ENCODE measurements around the gene GPRC5A. TPM values are rescaled to one million over a fixed set of nuclear protein-coding genes. Genes with fewer than 3 reads are reported as not detected.
"Not testable (repeated sequence)": the region's sequence is repeated elsewhere in the genome, so short reads cannot be mapped to it uniquely, and the experiment has no call there.

Gene GPRC5A
- total RNA-seq, 1 donor from 2014 or later, result not detected

- intact Hi-C loops (cut with micrococcal nuclease); H3K27me3 Mint-ChIP-seq (ENCODE audit: low read depth); H3K27ac Mint-ChIP-seq; H3K9me3 Mint-ChIP-seq; H3K4me3 Mint-ChIP-seq (ENCODE audit: low read depth); DNase-seq (ENCODE audit: low spot score); H3K4me1 Mint-ChIP-seq (ENCODE audit: low read depth); H3K36me3 Mint-ChIP-seq (ENCODE audit: low read depth): not testable (repeated sequence)
Measured at GRCh38 chr12:12875301-12875700, 16.1 kb upstream of the GPRC5A start.

GRCh38 chr12:12877153-12877768, 14.1 kb upstream of the GPRC5A start:
- Mint-ChIP-seq H3K4me3 (ENCODE audit: low read depth) (no peak overlapping the region), H3K4me1 (ENCODE audit: low read depth) (peaks cover 12% of the 10 kb centered on the region), H3K36me3 (ENCODE audit: low read depth) (no peaks in the 10 kb centered on the region), H3K27ac (no peak overlapping the region), H3K27me3 (ENCODE audit: low read depth) (no peaks in the 10 kb centered on the region), H3K9me3 (no peaks in the 10 kb centered on the region)
- intact Hi-C loops (cut with micrococcal nuclease), result no loop called here
- no peak for DNase-seq (ENCODE audit: low spot score)

- Mint-ChIP-seq H3K27me3 (ENCODE audit: low read depth) (no peaks in the 10 kb centered on the region), H3K4me1 (ENCODE audit: low read depth) (peaks cover 12% of the 10 kb centered on the region), H3K27ac (no peak overlapping the region), H3K36me3 (ENCODE audit: low read depth) (no peaks in the 10 kb centered on the region), H3K4me3 (ENCODE audit: low read depth) (no peak overlapping the region), H3K9me3 (no peaks in the 10 kb centered on the region)
- no peak for DNase-seq (ENCODE audit: low spot score)
- intact Hi-C loops (cut with micrococcal nuclease), result no loop called here
Measured at GRCh38 chr12:12877781-12878455, 13.4 kb upstream of the GPRC5A start.

- no peak overlapping the region for H3K27ac Mint-ChIP-seq
Measured at GRCh38 chr12:12880537-12880936, 10.8 kb upstream of the GPRC5A start.

GRCh38 chr12:12881151-12881909, 10.0 kb upstream of the GPRC5A start:
- Mint-ChIP-seq H3K36me3 (ENCODE audit: low read depth) (no peaks in the 10 kb centered on the region), H3K4me1 (ENCODE audit: low read depth) (peaks cover 12% of the 10 kb centered on the region), H3K4me3 (ENCODE audit: low read depth) (no peak overlapping the region), H3K27me3 (ENCODE audit: low read depth) (no peaks in the 10 kb centered on the region), H3K9me3 (no peaks in the 10 kb centered on the region), H3K27ac (no peak overlapping the region)
- intact Hi-C loops (cut with micrococcal nuclease), result no loop called here
- DNase-seq (ENCODE audit: low spot score), result no peak

More at GRCh38 chr12:12880537-12880936, 10.8 kb upstream of the GPRC5A start:
- Mint-ChIP-seq H3K4me3 (ENCODE audit: low read depth) (no peak overlapping the region), H3K9me3 (no peaks in the 10 kb centered on the region), H3K4me1 (ENCODE audit: low read depth) (peaks cover 12% of the 10 kb centered on the region), H3K36me3 (ENCODE audit: low read depth) (no peaks in the 10 kb centered on the region), H3K27me3 (ENCODE audit: low read depth) (no peaks in the 10 kb centered on the region)
- DNase-seq (ENCODE audit: low spot score), result no peak
- intact Hi-C loops (cut with micrococcal nuclease), result no loop called here

GRCh38 chr12:12882288-12882687, 9.1 kb upstream of the GPRC5A start:
- Mint-ChIP-seq H3K36me3 (ENCODE audit: low read depth) (no peaks in the 10 kb centered on the region), H3K4me3 (ENCODE audit: low read depth) (no peak overlapping the region), H3K4me1 (ENCODE audit: low read depth) (peaks cover 12% of the 10 kb centered on the region), H3K9me3 (no peaks in the 10 kb centered on the region), H3K27me3 (ENCODE audit: low read depth) (no peaks in the 10 kb centered on the region), H3K27ac (no peak overlapping the region)
- intact Hi-C loops (cut with micrococcal nuclease), result no loop called here
- no peak for DNase-seq (ENCODE audit: low spot score)

- peaks cover 12% of the 10 kb centered on the region for H3K4me1 Mint-ChIP-seq (ENCODE audit: low read depth)
- intact Hi-C loops (cut with micrococcal nuclease), result no loop called here
- no peak overlapping the region for H3K4me3 Mint-ChIP-seq (ENCODE audit: low read depth)
- H3K9me3 Mint-ChIP-seq, result no peaks in the 10 kb centered on the region
- no peak for DNase-seq (ENCODE audit: low spot score)
- no peaks in the 10 kb centered on the region for H3K36me3 Mint-ChIP-seq (ENCODE audit: low read depth)
- H3K27me3 Mint-ChIP-seq (ENCODE audit: low read depth), result peaks cover 1% of the 10 kb centered on the region
- H3K27ac Mint-ChIP-seq, result no peak overlapping the region
Measured at GRCh38 chr12:12883369-12884001, 7.9 kb upstream of the GPRC5A start.

GRCh38 chr12:12885096-12885792, 6.1 kb upstream of the GPRC5A start:
- H3K4me1 Mint-ChIP-seq (ENCODE audit: low read depth), result peaks cover 12% of the 10 kb centered on the region
- no peak overlapping the region for H3K27ac Mint-ChIP-seq
- DNase-seq (ENCODE audit: low spot score), result no peak
- H3K9me3 Mint-ChIP-seq, result no peaks in the 10 kb centered on the region
- H3K36me3 Mint-ChIP-seq (ENCODE audit: low read depth), result no peaks in the 10 kb centered on the region
- H3K27me3 Mint-ChIP-seq (ENCODE audit: low read depth), result peaks cover 13% of the 10 kb centered on the region
- H3K4me3 Mint-ChIP-seq (ENCODE audit: low read depth), result no peak overlapping the region
- intact Hi-C loops (cut with micrococcal nuclease), result no loop called here

- H3K4me3 Mint-ChIP-seq (ENCODE audit: low read depth), result no peak overlapping the region
- no peaks in the 10 kb centered on the region for H3K9me3 Mint-ChIP-seq
- H3K4me1 Mint-ChIP-seq (ENCODE audit: low read depth), result peaks cover 6% of the 10 kb centered on the region
- no peak overlapping the region for H3K27ac Mint-ChIP-seq
- intact Hi-C loops (cut with micrococcal nuclease), result no loop called here
- H3K27me3 Mint-ChIP-seq (ENCODE audit: low read depth), result peaks cover 29% of the 10 kb centered on the region
- H3K36me3 Mint-ChIP-seq (ENCODE audit: low read depth), result no peaks in the 10 kb centered on the region
- DNase-seq (ENCODE audit: low spot score), result no peak
Measured at GRCh38 chr12:12887471-12887870, 3.9 kb upstream of the GPRC5A start.

GRCh38 chr12:12889701-12890100, 1.7 kb upstream of the GPRC5A start:
- intact Hi-C loops (cut with micrococcal nuclease), result no loop called here
- H3K4me3 Mint-ChIP-seq (ENCODE audit: low read depth), result no peak overlapping the region
- DNase-seq (ENCODE audit: low spot score), result no peak
- no peak overlapping the region for H3K27ac Mint-ChIP-seq
- H3K4me1 Mint-ChIP-seq (ENCODE audit: low read depth), result peaks cover 6% of the 10 kb centered on the region
- no peaks in the 10 kb centered on the region for H3K36me3 Mint-ChIP-seq (ENCODE audit: low read depth)
- peaks cover 36% of the 10 kb centered on the region for H3K27me3 Mint-ChIP-seq (ENCODE audit: low read depth)
- no peaks in the 10 kb centered on the region for H3K9me3 Mint-ChIP-seq

- peak overlapping the region; percentile 18 for H3K27ac Mint-ChIP-seq
- H3K4me3 Mint-ChIP-seq (ENCODE audit: low read depth), result peak overlapping the region; percentile 74
- intact Hi-C loops (cut with micrococcal nuclease), result no loop called here
- no peaks in the 10 kb centered on the region for H3K36me3 Mint-ChIP-seq (ENCODE audit: low read depth)
- H3K4me1 Mint-ChIP-seq (ENCODE audit: low read depth), result peaks cover 6% of the 10 kb centered on the region
- H3K27me3 Mint-ChIP-seq (ENCODE audit: low read depth), result peaks cover 40% of the 10 kb centered on the region
- no peak for DNase-seq (ENCODE audit: low spot score)
- no peaks in the 10 kb centered on the region for H3K9me3 Mint-ChIP-seq
Measured at GRCh38 chr12:12890543-12891079, 751 bp upstream of the GPRC5A start.

GRCh38 chr12:12891881-12892355, 556 bp downstream of the GPRC5A start:
- no peak for DNase-seq (ENCODE audit: low spot score)
- no peaks in the 10 kb centered on the region for H3K36me3 Mint-ChIP-seq (ENCODE audit: low read depth)
- intact Hi-C loops (cut with micrococcal nuclease), result no loop called here
- no peak overlapping the region for H3K4me3 Mint-ChIP-seq (ENCODE audit: low read depth)
- H3K9me3 Mint-ChIP-seq, result no peaks in the 10 kb centered on the region
- peaks cover 48% of the 10 kb centered on the region for H3K27me3 Mint-ChIP-seq (ENCODE audit: low read depth)
- peaks cover 6% of the 10 kb centered on the region for H3K4me1 Mint-ChIP-seq (ENCODE audit: low read depth)
- no peak overlapping the region for H3K27ac Mint-ChIP-seq

All from activated T-helper 2 cell treated with anti-CD3 and anti-CD28 coated beads, Interferon-gamma antibody, Interleukin-2, Interleukin-4, amounts not matched to agents 10 μg/mL and 5 μg/mL and 100 μg/mL, durations not matched to agents 14 hours and 24 hours and 36 hours (primary cell).